GM12878 (cell line): Measurements from ENCODE around the gene RHOXF2B.

Experiments
- BHLHE40 ChIP-seq, 2 experiments: fragments of 450-650 bp in 1 of 2; IDR thresholded peaks; 2 replicates each; pipeline ENCODE4 v1.6.1; 2011 to 2017; ENCODE audit warnings: low read depth in 2 of 2, borderline replicate concordance in 1 of 2, improper control_type of control experiment in 1 of 2, low read length in 1 of 2, mild to moderate bottlenecking in 1 of 2
- CBX5 ChIP-seq: sonication (generic); IDR thresholded peaks from 2 replicates; pipeline ENCODE4 v1.6.1; 2016; ENCODE audit warnings: low read depth, moderate library complexity, mild to moderate bottlenecking, inconsistent platforms
- EP300 ChIP-seq, 2 experiments: fragments of 150-350 bp in 1 of 2; IDR thresholded peaks; 2 replicates each; pipeline ENCODE4 v1.6.1; 2011 to 2012; ENCODE audit warnings: low read depth in 2 of 2, low read length in 2 of 2, borderline replicate concordance in 1 of 2, improper control_type of control experiment in 1 of 2, inconsistent platforms in 1 of 2; ENCODE audit not compliant: control insufficient read depth in 1 of 2
- EZH2 ChIP-seq: IDR thresholded peaks from 2 replicates; pipeline ENCODE4 v1.6.1; 2012; ENCODE audit warnings: low read depth, mild to moderate bottlenecking, control low read depth, inconsistent platforms, low read length, borderline replicate concordance; ENCODE audit not compliant: control insufficient read depth
- MTA3 ChIP-seq: IDR thresholded peaks from 2 replicates; pipeline ENCODE4 v1.6.1; 2012; ENCODE audit warnings: low read length, inconsistent platforms, borderline replicate concordance
- POLR2A ChIP-seq: IDR thresholded peaks from 2 replicates; pipeline ENCODE4 v1.6.1; 2011; ENCODE audit warnings: low read depth, mild to moderate bottlenecking, low read length
- POLR2AphosphoS5 ChIP-seq: IDR thresholded peaks from 2 replicates; pipeline ENCODE4 v1.6.1; 2011; ENCODE audit warnings: mild to moderate bottlenecking, low read length, inconsistent platforms
- RB1 ChIP-seq: fragments of 450-650 bp; formaldehyde crosslinking; IDR thresholded peaks from 2 replicates; pipeline ENCODE4 v1.6.1; 2017; ENCODE audit warnings: mild to moderate bottlenecking, borderline replicate concordance
- SUZ12 ChIP-seq: fragments of 200-600 bp; sonication (generic); IDR thresholded peaks from one replicate; pipeline ENCODE4 v1.6.1; 2018; ENCODE audit warnings: antibody characterized with exemption, mild to moderate bottlenecking; ENCODE audit not compliant: unreplicated experiment
- ZNF24 ChIP-seq: fragments of 450-650 bp; IDR thresholded peaks from 2 replicates; pipeline ENCODE4 v1.6.1; 2017; ENCODE audit warnings: antibody characterized with exemption, mild to moderate bottlenecking
- ZSCAN29 ChIP-seq: fragments of 450-650 bp; IDR thresholded peaks from 2 replicates; pipeline ENCODE4 v1.6.1; 2017; ENCODE audit warnings: mild to moderate bottlenecking, moderate library complexity
- ZZZ3 ChIP-seq: IDR thresholded peaks from 2 replicates; pipeline ENCODE4 v1.6.1; 2011; ENCODE audit warnings: low read depth; ENCODE audit not compliant: control insufficient read depth, insufficient read length
- TF ChIP-seq, protein P1 (sequence below), 3 experiments: IDR thresholded peaks in 2 of 3; conservative IDR thresholded peaks in 1 of 3; 2 replicates each; pipeline ENCODE4 v1.5.1; 2011; ENCODE audit warnings: low read depth in 3 of 3, low read length in 3 of 3, mild to moderate bottlenecking in 3 of 3, control low read depth in 2 of 3, moderate library complexity in 2 of 3, inconsistent platforms in 1 of 3, mixed read lengths in 1 of 3; ENCODE audit not compliant: control insufficient read depth in 2 of 3, insufficient read depth in 1 of 3; ENCODE audit errors: extremely low read depth in 1 of 3

GRCh38 chrX:120023259-120023658 is 54.2 kb downstream of the RHOXF2B start:
- no peak for TF ChIP-seq POLR2A
- no peak for TF ChIP-seq POLR2AphosphoS5
- TF ChIP-seq, protein P1, sequence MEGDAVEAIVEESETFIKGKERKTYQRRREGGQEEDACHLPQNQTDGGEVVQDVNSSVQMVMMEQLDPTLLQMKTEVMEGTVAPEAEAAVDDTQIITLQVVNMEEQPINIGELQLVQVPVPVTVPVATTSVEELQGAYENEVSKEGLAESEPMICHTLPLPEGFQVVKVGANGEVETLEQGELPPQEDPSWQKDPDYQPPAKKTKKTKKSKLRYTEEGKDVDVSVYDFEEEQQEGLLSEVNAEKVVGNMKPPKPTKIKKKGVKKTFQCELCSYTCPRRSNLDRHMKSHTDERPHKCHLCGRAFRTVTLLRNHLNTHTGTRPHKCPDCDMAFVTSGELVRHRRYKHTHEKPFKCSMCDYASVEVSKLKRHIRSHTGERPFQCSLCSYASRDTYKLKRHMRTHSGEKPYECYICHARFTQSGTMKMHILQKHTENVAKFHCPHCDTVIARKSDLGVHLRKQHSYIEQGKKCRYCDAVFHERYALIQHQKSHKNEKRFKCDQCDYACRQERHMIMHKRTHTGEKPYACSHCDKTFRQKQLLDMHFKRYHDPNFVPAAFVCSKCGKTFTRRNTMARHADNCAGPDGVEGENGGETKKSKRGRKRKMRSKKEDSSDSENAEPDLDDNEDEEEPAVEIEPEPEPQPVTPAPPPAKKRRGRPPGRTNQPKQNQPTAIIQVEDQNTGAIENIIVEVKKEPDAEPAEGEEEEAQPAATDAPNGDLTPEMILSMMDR (IDR thresholded peaks at IDR 0.05 in 2 of 3, conservative IDR thresholded peaks at IDR 0.05 in 1 of 3; ENCODE audit: control insufficient read depth in 2 of 3, extremely low read depth in 1 of 3, insufficient read depth in 1 of 3, low read depth in 3 of 3, low read length in 3 of 3): no peak
- TF ChIP-seq SUZ12: no peak
- no peak for TF ChIP-seq CBX5
- TF ChIP-seq MTA3: no peak
- no peak for TF ChIP-seq ZNF24
- TF ChIP-seq BHLHE40 (IDR thresholded peaks at IDR 0.05; ENCODE audit: borderline replicate concordance in 1 of 2, low read depth in 2 of 2, low read length in 1 of 2): no peak
- TF ChIP-seq ZZZ3: no peak
- no peak for TF ChIP-seq EZH2
- TF ChIP-seq ZSCAN29: no peak
- no peak for TF ChIP-seq RB1
- TF ChIP-seq EP300 (IDR thresholded peaks at IDR 0.05; ENCODE audit: borderline replicate concordance in 1 of 2, control insufficient read depth in 1 of 2, low read depth in 2 of 2, low read length in 2 of 2): no peak
